NK-92 treated with Interleukin-12 subunit alpha and Interleukin-12 subunit beta, amount 100 ng/mL, for 24 hours (cell line): Measurements from ENCODE around the gene WNT7B.

ENCODE experiments used
- DNase-seq: peaks from one replicate; lab custom pipeline; 2025; lab: John Stamatoyannopoulos, UW

The WNT7B gene

GRCh38 chr22:45995405-45996101 lies 18.6 kb upstream of the WNT7B start:
- DNase-seq = no peak

GRCh38 chr22:45994491-45995404 lies 17.8 kb upstream of the WNT7B start:
- no peak for DNase-seq

GRCh38 chr22:45993841-45994240 lies 16.9 kb upstream of the WNT7B start:
- DNase-seq = no peak

GRCh38 chr22:45993143-45993692 lies 16.3 kb upstream of the WNT7B start:
- no peak for DNase-seq

GRCh38 chr22:45992737-45993136 lies 15.8 kb upstream of the WNT7B start:
- DNase-seq = no peak

- no peak for DNase-seq
These were observed 14.1 kb upstream of the WNT7B start for GRCh38 chr22:45991098-45991497.

GRCh38 chr22:45987136-45987861 lies 10.3 kb upstream of the WNT7B start:
- DNase-seq = no peak

GRCh38 chr22:45984316-45984916 lies 7.5 kb upstream of the WNT7B start:
- no peak for DNase-seq

- no peak for DNase-seq
These were observed 6.8 kb upstream of the WNT7B start for GRCh38 chr22:45983797-45984196.

- DNase-seq = no peak
These were observed 3.8 kb upstream of the WNT7B start for GRCh38 chr22:45980761-45981160.

GRCh38 chr22:45980268-45980570 lies 3.3 kb upstream of the WNT7B start:
- no peak for DNase-seq

- DNase-seq = no peak
These were observed 1.3 kb upstream of the WNT7B start for GRCh38 chr22:45978275-45978713.

- no peak for DNase-seq
These were observed 751 bp upstream of the WNT7B start for GRCh38 chr22:45977551-45978274.

GRCh38 chr22:45976254-45977002 lies 534 bp downstream of the WNT7B start:
- DNase-seq = no peak

- DNase-seq = no peak
These were observed 1.5 kb downstream of the WNT7B start for GRCh38 chr22:45975164-45976161.

- DNase-seq = no peak
These were observed 2.5 kb downstream of the WNT7B start for GRCh38 chr22:45974498-45974897.

- no peak for DNase-seq
These were observed 4.1 kb downstream of the WNT7B start for GRCh38 chr22:45972889-45973253.

- DNase-seq = no peak
These were observed 4.7 kb downstream of the WNT7B start for GRCh38 chr22:45972091-45972888.
